ENCODE data around the gene TBC1D16. TPM values are rescaled to one million over a fixed set of nuclear protein-coding genes. Genes with fewer than 3 reads are reported as not detected.
"Not testable (repeated sequence)": the region's sequence is repeated elsewhere in the genome, so short reads cannot be mapped to it uniquely, and the experiment has no call there.

Gene TBC1D16
- total and polyA plus RNA-seq, 5 donors: 9.9 to 27.8 (median 21.0) TPM

GRCh38 chr17:79956441-79956735, 79.3 kb downstream of the TBC1D16 start:
- H3K27me3 ChIP-seq (ENCODE audit: control insufficient read depth, insufficient read depth); H3K4me3 ChIP-seq (ENCODE audit: low read length); ATAC-seq; H3K9me3 ChIP-seq (ENCODE audit: control insufficient read depth, low read length); intact Hi-C loops (cut with DNase I); H3K4me1 ChIP-seq (ENCODE audit: control insufficient read depth, insufficient read depth, low read length); H3K27ac ChIP-seq (ENCODE audit: low read length): not testable (repeated sequence)
- WGBS: 97% methylated on average over 8 of the region's 8 CpGs
- peak in 1 of 3 donors; percentile 20 for DNase-seq

DNA sequence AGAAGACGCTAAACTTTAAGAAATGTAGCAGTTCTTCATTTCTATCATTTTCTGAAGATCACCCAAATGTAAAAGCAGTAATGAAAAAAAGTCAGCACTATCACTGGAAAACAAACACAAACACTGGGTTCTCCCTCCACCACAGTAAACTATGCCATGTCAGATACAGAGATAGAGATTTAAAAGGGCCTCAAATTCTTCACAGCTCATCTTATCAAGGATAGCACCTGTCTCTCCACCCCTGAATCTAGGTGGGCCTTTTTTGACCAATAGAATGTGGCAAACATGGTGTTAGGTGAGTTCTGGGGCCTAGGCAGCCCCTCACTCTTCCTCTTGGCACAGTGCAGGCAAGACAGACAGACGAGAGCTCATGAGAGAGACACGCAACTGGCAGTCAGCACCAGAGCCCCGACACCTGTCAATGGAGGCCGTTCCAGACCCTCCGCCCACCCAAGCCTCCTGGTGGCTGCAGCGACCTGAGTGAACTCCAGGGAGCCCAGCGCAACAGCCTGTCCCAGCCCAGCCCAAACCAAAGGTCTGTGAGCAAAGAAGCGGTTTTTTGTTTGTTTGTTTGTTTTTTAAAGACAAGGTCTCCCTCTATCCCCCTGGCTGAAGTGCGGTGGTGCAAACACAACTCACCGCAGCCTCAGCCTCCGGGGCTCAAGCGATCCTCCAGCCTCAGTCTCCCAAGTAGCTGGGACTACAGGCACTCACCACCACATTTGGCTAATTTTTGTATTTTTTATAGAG, 79.8 kb downstream of the TBC1D16 start:
- Histone ChIP-seq H3K27me3 (ENCODE audit: control insufficient read depth, insufficient read depth) (no peaks in the 10 kb centered on the region), H3K27ac (ENCODE audit: low read length) (no peak overlapping the region), H3K4me1 (ENCODE audit: control insufficient read depth, insufficient read depth, low read length) (no peaks in the 10 kb centered on the region), H3K4me3 (ENCODE audit: low read length) (no peak overlapping the region), H3K9me3 (ENCODE audit: control insufficient read depth, low read length) (no peaks in the 10 kb centered on the region)
- no peak for ATAC-seq
- WGBS: 95% methylated on average over 13 of the region's 13 CpGs
- DNase-seq: peak in 1 of 3 donors; percentile 23
- intact Hi-C loops (cut with DNase I): no loop called here

GRCh38 chr17:79955167-79955549, 80.5 kb downstream of the TBC1D16 start:
- Histone ChIP-seq H3K27me3 (ENCODE audit: control insufficient read depth, insufficient read depth) (no peaks in the 10 kb centered on the region), H3K4me3 (ENCODE audit: low read length) (no peak overlapping the region), H3K9me3 (ENCODE audit: control insufficient read depth, low read length) (no peaks in the 10 kb centered on the region), H3K4me1 (ENCODE audit: control insufficient read depth, insufficient read depth, low read length) (no peaks in the 10 kb centered on the region), H3K27ac (ENCODE audit: low read length) (no peak overlapping the region)
- DNase-seq (peak in 1 of 3 donors; percentile 27), ATAC-seq (no peak)
- intact Hi-C loops (cut with DNase I): no loop called here
- WGBS: 94% methylated on average over 10 of the region's 10 CpGs

DNA sequence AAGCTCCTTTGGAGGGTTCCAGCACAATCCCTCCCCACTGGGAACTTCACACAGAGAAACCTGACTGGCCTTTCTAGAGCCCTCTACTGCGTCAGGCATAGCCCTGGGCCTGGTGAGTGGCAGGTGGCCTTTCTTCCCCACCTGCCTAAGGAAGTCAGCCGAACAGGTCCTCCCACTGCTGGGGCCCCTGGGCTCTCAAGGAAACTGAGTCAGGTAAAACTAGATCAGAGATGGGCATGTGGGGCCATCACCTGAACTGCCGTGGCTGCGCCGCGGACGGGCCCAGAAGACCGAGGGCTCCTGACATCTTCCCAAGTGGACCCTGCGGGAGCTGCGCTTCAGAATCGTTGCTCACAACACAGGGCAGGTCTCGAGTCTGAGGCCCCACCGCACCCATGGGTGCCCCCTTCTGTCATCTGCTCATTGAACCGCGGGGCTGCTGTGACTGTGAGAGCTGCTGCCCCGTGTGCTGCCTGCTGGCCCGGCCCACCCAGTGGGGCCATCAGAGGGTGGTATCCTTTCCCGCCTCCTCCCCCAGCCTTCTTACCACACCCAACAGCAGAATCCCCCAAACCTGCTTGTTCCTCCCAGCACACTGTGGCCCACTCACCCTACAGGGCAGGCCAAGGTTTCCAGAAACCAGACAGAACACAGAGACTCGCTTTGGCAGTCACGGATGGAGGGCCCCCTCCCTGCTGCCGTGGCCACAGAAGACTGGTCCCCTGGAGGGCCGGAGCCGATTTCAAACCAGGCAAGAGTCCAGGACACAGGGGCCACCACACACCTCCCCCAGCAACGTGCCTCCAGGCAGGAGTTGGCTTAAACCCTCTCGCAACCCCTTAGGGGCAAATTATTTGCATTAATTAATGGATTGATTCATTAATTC, 81.1 kb downstream of the TBC1D16 start:
- DNase-seq (peak in 1 of 3 donors; percentile 39), ATAC-seq (no peak)
- Histone ChIP-seq H3K27ac (ENCODE audit: low read length) (no peak overlapping the region), H3K4me3 (ENCODE audit: low read length) (no peak overlapping the region), H3K4me1 (ENCODE audit: control insufficient read depth, insufficient read depth, low read length) (no peaks in the 10 kb centered on the region), H3K9me3 (ENCODE audit: control insufficient read depth, low read length) (no peaks in the 10 kb centered on the region), H3K27me3 (ENCODE audit: control insufficient read depth, insufficient read depth) (no peaks in the 10 kb centered on the region)
- intact Hi-C loops (cut with DNase I): no loop called here
- 91% methylated on average over 25 of the region's 25 CpGs for WGBS

DNA sequence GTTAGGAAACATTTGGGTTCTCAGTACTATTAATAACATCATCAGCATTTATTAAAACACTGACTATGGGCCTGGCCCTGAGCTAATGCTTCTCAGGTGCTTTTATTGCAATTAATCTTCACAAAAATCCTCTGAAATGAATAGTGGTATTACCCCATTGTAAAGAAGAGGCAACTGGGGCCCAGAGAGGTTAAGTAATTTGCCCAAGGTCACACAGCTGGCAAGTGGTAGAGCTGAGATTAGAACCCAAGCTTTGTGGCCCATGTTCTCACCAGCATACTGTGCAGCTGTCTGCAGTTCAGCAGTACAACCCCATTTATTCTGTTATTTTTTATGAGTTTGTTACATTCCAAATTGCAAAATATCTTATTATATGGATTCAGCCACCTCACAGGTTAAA, 82.3 kb downstream of the TBC1D16 start:
- Histone ChIP-seq H3K27ac (ENCODE audit: low read length) (no peak overlapping the region), H3K27me3 (ENCODE audit: control insufficient read depth, insufficient read depth) (no peaks in the 10 kb centered on the region), H3K4me1 (ENCODE audit: control insufficient read depth, insufficient read depth, low read length) (no peaks in the 10 kb centered on the region), H3K9me3 (ENCODE audit: control insufficient read depth, low read length) (no peaks in the 10 kb centered on the region), H3K4me3 (ENCODE audit: low read length) (no peak overlapping the region)
- ATAC-seq (no peak), DNase-seq (no peak)
- intact Hi-C loops (cut with DNase I): no loop called here

GRCh38 chr17:79952901-79953300, 82.8 kb downstream of the TBC1D16 start:
- ATAC-seq (no peak), DNase-seq (peak in 1 of 3 donors; percentile 7)
- Histone ChIP-seq H3K9me3 (ENCODE audit: control insufficient read depth, low read length) (no peaks in the 10 kb centered on the region), H3K4me3 (ENCODE audit: low read length) (no peak overlapping the region), H3K4me1 (ENCODE audit: control insufficient read depth, insufficient read depth, low read length) (no peaks in the 10 kb centered on the region), H3K27me3 (ENCODE audit: control insufficient read depth, insufficient read depth) (no peaks in the 10 kb centered on the region), H3K27ac (ENCODE audit: low read length) (no peak overlapping the region)
- intact Hi-C loops (cut with DNase I): no loop called here
- 89% methylated on average over 8 of the region's 8 CpGs for WGBS

- H3K27ac ChIP-seq (ENCODE audit: low read length): no peak overlapping the region
- H3K4me3 ChIP-seq (ENCODE audit: low read length): no peak overlapping the region
- intact Hi-C loops (cut with DNase I): no loop called here
- H3K27me3 ChIP-seq (ENCODE audit: control insufficient read depth, insufficient read depth): no peaks in the 10 kb centered on the region
- ATAC-seq: peak; percentile 7 to 12
- 72% methylated on average over 36 of the region's 36 CpGs for WGBS
- no peaks in the 10 kb centered on the region for H3K9me3 ChIP-seq (ENCODE audit: control insufficient read depth, low read length)
- peak in 1 of 3 donors; percentile 66 for DNase-seq
- no peaks in the 10 kb centered on the region for H3K4me1 ChIP-seq (ENCODE audit: control insufficient read depth, insufficient read depth, low read length)
These were observed 83.3 kb downstream of the TBC1D16 start for GRCh38 chr17:79952265-79952877.

- 36% methylated on average over 31 of the region's 31 CpGs for WGBS
- ATAC-seq: peak; percentile 73 to 77
- H3K4me3 ChIP-seq (ENCODE audit: low read length): no peak overlapping the region
- no peak overlapping the region for H3K27ac ChIP-seq (ENCODE audit: low read length)
- DNase-seq: peak; percentile 53 to 81 (median 77)
- no peaks in the 10 kb centered on the region for H3K4me1 ChIP-seq (ENCODE audit: control insufficient read depth, insufficient read depth, low read length)
- no peaks in the 10 kb centered on the region for H3K27me3 ChIP-seq (ENCODE audit: control insufficient read depth, insufficient read depth)
- intact Hi-C loops (cut with DNase I): no loop called here
- H3K9me3 ChIP-seq (ENCODE audit: control insufficient read depth, low read length): no peaks in the 10 kb centered on the region
These were observed 84.1 kb downstream of the TBC1D16 start for GRCh38 chr17:79951361-79952264.

GRCh38 chr17:79950751-79951150, 84.9 kb downstream of the TBC1D16 start:
- DNase-seq: peak in 1 of 3 donors; percentile 44

DNA sequence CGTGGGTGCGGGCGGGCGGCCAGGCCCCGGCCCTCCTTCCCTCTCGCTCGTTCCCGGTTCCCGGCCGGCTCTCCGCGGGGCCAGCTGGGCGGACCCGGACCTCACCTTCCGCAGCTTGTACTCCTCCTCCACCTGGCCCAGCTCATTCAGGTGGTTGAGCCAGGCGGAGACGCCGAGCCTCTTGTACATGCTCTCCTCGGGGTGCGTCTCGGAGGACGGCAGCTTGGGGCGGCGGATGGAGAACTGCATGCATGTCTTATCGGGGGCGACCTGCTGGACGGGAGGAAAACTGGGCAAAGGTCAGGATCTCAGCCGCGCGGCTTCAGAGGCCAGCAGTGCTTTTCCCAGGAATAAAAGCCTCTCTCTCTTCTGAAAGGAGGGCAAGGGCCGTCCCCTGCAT, 85.4 kb downstream of the TBC1D16 start:
- H3K9me3 ChIP-seq (ENCODE audit: control insufficient read depth, low read length): no peaks in the 10 kb centered on the region
- WGBS: 91% methylated on average over 31 of the region's 31 CpGs

More at GRCh38 chr17:79950751-79951150, 84.9 kb downstream of the TBC1D16 start:
- H3K9me3 ChIP-seq (ENCODE audit: control insufficient read depth, low read length): no peaks in the 10 kb centered on the region
- intact Hi-C loops (cut with DNase I): no loop called here
- no peak overlapping the region for H3K4me3 ChIP-seq (ENCODE audit: low read length)
- no peak overlapping the region for H3K27ac ChIP-seq (ENCODE audit: low read length)
- H3K27me3 ChIP-seq (ENCODE audit: control insufficient read depth, insufficient read depth): no peaks in the 10 kb centered on the region
- no peaks in the 10 kb centered on the region for H3K4me1 ChIP-seq (ENCODE audit: control insufficient read depth, insufficient read depth, low read length)
- ATAC-seq: no peak
- WGBS: 86% methylated on average over 17 of the region's 17 CpGs

More for the DNA sequence above, 85.4 kb downstream of the TBC1D16 start:
- Histone ChIP-seq H3K27ac (ENCODE audit: low read length) (no peak overlapping the region), H3K4me1 (ENCODE audit: control insufficient read depth, insufficient read depth, low read length) (no peaks in the 10 kb centered on the region), H3K4me3 (ENCODE audit: low read length) (no peak overlapping the region), H3K27me3 (ENCODE audit: control insufficient read depth, insufficient read depth) (no peaks in the 10 kb centered on the region)
- ATAC-seq (no peak), DNase-seq (peak in 1 of 3 donors; percentile 46)
- intact Hi-C loops (cut with DNase I): no loop called here
